GM18498 (cell line): Measurements from ENCODE around the gene CSRP1.
"Not testable (repeated sequence)": the region's sequence is repeated elsewhere in the genome, so short reads cannot be mapped to it uniquely, and the experiment has no call there.

Source experiments
- ATAC-seq: cut with Tn5 transposase; IDR thresholded peaks from one replicate; pipeline ENCODE4 v1.9.1; 2021; ENCODE audit warnings: mild to moderate bottlenecking, moderate library complexity; ENCODE audit not compliant: unreplicated experiment

Gene CSRP1

DNA sequence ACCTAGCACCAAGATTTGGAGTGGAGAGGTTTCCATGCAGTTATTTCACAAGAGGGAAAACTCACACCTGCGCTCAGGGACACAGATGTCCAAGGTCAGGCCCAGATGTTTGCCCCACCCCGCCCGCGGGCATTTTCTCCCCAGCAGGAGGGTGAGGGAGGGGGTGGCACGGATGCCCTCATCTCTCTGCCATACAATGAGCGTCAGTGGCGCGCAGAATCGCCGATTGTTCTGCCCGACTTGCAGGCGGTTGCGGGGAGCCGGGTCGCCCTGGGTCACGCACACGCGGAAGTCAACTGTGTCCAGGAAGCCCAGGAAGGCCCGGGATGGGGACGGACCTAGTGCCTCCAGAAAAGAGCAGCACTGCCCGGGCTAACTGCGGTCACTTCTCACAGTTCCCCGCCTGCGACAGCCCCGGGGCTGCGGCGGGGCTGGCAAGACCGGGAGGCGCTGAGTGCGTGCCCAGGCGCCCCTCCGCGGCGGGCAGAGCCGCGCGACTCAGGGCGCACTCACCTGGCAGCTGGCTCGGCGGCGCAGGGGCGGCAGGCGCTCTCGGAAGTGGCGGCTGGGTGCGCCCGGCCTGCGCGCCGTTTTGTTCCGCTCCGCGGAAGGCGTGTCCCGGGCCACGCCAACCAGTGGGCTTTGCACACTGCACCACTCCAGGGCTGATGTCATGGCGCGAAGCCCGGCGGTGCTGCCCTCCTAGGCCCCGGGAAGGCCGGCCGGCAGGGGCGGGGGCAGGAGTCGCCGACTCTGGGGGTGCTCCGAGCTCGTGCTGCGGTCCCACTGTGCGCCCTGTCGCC lies at the start of gene CSRP1:
TSS of gene CSRP1 (minus strand) at position 567 of the 803 bp plus-strand sequence. CDS start 10,820 bp downstream, outside the sequence.
- peak; percentile 96 for ATAC-seq

DNA sequence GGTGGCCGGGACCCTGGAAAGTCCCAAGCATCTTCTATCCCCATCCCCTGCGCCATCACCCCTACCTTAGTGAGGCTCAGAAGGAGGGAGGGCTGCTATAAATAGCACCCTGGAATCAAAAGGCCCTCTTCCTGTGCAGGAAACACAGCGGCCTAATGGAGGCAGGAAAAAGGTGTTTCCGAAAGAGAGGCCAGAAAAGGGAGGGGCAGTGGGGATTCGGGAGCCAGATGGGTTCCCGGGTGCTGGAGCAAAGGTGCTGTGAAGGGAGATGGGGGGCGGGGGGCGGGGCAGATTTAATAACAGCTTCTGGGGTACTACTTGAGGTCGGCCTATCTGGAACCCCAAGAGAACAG lies 48.6 kb upstream of the CSRP1 start:
- ATAC-seq: no peak

DNA sequence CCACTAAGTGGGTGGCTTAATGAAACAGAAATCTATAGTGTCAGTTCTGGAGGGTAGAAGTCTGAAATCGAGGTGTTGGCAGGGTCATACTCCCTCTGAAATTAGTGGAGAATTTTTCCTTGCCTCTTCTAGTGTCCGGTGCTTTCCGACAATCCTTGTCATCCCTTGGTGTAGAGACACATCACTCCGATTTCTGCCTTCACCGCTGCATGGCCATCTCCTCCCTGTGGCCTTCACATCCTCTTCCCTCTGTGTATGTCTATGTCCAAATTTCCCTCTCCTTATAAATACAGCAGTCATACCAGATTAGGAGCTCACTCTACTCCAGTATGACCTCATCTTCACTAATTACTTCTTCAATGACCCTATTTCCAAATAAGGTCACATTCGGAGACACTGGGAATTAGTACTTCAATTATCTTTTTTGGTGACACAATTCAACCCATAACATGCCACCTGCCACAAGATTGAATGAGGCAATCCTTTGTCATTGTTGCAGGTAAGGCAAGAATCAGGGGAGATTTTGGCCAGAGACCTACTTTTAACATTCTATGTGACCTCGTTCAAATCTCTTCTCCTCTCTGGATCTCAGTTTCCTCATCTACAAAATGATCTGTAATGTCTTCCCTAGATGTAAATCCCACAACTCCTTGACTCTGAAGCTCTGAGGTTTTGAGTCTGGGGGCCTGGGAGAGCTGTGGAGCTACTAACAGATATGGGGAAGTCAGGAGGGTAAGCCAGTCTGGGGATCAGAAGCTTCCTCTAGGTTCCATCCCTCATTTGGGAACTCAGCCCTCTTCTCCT lies 48.1 kb upstream of the CSRP1 start:
- ATAC-seq: no peak

DNA sequence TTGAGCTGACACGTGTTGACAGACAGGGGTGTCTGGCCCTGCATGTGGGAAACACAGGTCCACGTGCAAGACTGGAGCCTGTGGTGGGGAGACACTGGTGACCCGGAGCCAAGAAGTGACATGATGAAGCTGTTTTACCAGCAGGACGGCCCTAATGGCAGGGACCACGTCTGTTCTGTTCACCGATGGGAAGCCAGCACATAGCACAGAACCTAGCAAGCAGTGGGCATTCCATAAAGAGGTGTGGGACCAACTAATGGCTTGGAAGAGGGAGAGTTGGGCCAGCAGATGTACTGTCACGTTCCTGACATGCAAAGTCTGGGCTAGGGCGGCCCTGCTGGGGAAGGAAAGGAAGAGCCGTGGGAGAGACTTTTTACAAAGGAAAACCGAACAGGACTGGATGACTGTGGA lies 47.3 kb upstream of the CSRP1 start:
- no peak for ATAC-seq

DNA sequence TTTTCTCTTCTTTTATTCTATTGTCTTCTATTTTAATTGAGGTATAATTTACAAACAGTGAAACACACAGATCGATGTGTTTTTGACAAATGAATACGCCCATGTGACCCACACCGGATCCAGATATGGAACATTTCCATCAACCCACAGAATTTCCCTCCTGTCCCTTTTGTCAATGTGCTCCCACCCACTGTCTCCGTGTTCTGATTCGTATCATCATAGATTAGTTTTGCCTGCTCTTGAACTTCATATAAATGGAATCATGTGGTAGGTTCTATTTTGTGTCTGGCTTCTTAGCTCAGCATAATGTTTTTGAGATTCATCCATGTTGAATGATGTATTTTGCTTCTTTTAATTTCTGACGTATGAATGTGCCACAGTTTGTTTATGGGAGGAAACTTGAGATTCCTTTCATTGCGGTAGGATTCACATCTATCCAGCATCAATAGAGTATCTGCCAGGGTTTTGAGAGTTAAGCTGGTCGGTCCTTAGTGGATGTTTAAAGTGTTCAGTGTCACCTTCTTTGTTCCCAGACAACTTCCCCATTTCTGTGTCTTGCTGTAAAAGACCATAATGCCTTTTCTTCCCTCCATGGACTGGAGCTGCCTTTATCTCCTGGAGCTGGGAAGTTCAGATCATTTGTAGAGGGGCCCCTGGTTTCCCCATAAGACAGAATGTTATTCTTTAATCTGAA lies 46.7 kb upstream of the CSRP1 start:
- no peak for ATAC-seq

DNA sequence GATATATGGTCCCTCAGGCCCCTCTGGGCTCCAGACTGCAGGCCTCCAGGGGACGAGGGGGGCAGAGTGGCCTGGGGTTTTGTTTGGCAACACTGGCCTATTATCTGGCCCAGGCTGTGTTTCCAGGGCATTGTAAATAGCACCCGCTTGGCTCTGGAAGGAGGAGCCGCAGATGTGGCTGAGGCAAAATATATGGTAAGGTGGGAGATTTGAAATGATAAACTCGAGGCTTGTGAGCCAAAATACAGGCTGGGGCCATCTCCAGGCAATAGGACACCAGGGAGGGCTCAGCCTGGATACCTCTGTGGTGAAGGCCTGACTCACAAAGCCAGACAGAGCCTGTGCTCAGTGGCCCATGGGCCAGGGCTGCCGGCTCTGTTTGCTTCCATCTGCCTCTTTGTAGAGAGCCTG lies 46.0 kb upstream of the CSRP1 start:
- ATAC-seq: no peak

DNA sequence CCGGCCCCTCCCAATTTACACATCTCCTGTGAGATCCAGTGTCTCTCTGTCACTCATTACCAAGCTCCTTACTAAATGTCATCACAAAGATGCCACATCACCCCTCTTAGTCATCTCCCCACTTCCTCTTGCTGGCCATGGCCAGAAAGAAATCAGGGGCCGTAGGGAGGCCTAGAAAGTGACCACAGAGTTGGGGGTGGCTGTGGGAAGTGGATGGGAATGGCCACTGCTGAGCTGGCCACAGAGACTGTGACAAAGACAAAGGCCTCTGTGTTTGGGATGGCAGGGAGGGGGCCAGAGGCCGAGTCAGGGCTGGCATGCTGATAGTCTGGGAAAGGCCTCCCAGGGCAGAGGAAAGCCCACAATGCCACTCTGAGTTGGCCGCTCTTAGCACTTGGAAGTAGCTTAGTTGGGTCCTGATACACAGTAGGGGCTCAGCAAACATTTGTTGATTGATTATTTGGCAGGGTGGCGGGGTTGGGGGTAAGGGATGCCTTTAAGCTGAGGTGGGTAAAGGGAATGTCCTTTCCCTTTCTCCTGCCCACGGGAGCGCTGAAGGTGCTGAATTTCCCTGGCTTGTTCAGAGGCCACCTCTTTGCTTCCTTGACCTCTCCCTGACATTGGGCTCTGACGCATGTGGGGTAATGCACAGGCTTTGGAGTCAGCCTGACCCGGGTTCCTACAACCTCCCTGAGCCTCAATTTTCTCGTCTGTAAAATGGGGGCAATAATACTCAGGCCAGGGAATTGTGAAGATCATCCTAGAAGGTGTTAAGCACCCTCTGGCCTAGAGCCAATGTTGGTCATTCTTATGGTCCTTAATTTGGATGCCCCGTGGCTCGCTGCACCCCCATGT lies 45.2 kb upstream of the CSRP1 start:
- ATAC-seq: no peak

DNA sequence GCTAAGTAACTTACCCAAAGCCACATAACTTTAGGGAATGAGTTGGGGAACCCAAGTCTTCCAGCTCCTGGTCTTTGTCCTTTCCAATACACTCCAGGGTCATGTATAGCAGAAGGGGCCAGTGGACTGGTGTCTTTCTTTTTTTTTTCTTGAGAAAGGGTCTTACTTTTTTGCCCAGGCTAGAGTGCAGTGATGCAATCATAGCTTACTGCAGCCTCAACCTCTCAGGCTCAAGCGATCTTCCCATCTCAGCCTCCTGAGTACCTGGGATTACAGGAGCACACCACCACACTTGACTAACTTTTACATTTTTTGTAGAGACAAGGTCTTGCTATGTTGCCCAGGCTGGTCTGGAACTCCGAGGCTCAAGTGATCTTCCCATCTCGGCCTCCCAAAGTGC lies 44.2 kb upstream of the CSRP1 start:
- no peak for ATAC-seq

DNA sequence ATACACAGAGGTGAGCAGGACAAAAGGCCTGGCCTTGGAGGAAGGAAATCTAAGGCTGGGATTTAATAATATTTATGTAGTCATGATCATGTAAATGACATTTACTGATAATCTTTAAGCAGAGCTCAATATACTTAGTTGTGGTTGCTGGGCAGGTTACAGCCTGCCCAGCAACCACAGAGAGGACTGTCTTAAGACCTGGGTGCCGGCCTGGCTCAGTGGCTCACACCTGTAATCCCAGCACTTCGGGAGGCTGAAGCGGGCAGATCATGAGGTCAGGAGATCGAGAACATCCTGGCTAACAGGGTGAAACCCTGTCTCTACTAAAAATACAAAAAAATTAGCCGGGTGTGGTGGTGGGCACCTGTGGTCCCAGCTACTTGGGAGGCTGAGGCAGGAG lies 42.6 kb upstream of the CSRP1 start:
- not testable (repeated sequence) for ATAC-seq

DNA sequence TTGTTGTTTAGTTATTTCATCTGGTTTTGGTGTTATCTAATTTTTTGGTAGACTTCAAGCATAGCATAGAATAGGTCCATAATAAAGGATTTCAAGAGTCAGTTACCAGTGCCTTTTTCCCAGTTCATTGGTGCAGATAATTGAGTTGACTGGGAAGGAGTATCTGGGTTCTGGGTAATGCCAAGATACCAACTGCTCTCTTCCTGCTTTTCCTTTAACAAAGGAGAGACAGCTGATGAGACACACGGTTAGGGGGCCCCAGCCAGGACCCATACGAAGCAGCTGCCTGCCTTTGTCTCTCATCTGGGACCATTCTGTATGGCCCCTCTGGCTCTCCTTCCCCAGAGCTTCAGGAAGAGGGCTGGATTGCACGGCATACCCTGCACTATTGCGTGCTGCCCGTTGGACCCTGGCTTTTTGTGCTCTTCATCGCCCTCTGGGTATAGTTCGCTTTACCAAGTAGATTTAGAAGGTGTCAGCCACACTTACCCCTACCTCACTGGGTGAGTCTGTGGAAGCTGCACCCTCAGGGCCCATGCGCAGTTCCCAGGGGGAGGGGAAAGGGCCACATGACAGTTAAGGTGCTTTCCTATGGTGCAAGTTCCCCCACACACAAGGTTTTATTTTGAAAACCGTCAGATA lies 39.0 kb upstream of the CSRP1 start:
- ATAC-seq: no peak

DNA sequence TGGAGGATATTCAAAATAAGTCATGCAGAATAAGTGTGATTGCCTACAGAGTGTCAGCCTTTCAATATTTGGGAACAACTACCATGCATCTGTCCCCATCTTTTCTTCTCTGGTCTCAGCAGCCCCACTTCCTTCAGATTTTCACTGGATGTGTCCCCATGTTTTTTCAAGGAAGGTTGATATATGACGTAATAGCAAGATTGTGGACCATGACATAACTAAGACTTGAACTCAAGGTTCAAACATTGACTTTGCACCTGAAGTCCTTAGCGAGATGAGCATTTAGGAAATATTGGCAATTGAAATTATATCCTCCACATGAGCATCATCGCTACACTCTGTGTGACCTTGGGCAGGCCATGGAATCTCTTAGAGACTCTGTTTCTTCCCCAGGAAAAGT lies 37.8 kb upstream of the CSRP1 start:
- no peak for ATAC-seq

DNA sequence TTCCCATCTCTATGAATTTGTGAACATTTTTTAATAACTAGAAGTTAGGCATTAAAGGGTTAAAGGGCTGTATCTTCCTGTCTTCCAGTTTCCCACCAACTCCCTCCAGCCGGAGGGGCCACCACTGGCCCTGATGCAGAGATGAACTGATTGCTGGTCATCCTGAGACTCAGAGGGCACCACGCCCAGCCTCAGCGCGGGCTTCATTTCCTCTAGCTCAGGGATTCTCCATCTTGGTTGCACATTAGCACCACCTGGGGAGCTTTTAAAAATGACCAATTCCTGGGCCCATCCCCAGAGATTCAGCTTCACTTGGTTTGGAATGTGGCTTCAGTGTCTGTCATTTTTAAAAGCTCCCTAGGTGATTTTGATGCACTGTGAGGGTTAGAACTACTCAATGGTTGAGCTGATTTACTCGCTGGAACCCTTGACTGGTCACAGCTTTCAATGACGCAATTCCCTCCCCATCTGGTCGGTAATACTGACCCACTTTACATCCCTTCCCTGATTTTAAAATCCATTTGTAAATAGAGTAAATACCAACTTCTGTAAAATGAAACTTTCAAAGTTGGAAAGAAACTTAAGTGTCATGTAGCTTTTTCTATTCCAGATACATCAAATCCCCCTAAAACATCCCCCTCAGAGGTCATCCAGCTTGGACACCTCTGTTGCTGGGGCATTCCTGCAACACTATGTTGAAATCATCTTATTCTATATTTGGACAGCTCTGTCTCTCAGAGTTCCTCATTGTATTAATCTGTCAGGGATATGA lies 37.1 kb upstream of the CSRP1 start:
- ATAC-seq: no peak

DNA sequence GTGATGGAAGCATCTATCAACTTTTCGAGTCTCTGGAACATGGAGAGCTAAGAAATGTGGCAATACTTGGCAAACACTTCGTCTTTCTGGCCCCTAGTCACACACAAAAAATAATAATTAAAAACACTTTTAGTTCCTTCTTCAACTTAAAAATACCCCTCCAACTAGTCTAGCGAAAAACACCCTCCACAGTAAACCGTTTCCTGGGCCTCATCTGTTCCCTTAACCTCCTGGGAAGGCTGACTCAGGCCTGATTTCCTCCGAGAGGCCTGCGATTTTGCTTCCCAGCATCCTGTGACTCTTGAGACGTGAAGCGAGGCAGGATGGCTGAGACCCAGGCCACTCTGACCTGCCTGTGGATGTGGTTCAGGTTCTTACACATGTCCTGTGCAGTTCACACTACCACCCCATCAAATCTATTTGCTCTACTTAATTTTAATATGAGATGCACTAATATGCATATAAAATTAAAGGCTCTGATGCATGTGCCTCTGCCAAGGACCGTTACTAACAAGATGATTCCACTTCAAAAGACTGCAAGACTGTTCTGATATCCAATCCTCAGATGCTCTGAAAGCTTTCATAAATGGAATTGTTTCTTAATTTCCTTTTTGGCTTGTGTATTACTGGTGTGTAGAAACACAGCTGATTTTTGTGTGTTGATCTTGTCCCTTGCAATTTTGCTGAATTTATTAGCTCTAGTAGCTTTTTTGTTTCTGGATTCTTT lies 35.5 kb upstream of the CSRP1 start:
- no peak for ATAC-seq

DNA sequence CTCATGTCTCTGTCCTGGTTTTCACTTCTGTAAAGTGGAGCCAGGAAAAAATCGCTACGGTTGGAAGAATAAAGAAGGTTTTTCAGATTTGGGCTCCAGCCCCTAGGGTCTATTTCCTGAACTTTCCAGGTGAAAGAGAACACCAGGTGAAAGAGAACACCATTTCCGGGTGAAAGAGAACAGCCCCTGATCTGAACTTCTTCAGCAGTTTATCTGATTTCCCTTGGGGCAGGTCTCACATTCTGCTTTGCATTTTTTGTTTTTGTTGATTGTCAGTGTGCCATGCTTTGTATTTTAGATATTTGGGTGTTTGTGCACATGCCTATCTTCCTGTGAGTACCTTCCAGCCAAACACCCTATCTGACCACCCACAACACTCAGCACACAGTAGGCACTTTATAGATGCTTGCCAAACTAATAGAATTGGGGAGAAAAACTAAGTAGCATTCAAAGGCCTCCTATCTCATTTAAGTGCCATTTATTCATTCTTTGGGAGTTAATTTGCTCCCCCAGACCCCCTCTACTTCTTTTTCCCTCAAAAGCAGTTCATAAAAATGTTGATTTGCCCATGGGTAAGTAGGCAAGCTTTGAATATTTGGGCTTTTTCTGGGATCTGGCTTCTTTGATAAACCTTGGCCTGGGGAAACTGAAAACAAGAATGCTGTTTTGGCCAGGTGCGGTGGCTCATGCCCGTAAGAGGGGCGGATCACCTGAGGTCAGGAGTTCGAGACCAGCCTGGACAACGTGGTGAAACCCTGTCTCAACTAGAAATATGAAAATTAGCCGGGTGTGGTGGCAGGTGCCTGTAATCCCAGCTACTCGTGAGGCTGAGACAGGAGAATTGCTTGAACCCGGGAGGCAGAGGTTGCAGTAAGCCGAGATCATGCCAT lies 34.2 kb upstream of the CSRP1 start:
- no peak for ATAC-seq

DNA sequence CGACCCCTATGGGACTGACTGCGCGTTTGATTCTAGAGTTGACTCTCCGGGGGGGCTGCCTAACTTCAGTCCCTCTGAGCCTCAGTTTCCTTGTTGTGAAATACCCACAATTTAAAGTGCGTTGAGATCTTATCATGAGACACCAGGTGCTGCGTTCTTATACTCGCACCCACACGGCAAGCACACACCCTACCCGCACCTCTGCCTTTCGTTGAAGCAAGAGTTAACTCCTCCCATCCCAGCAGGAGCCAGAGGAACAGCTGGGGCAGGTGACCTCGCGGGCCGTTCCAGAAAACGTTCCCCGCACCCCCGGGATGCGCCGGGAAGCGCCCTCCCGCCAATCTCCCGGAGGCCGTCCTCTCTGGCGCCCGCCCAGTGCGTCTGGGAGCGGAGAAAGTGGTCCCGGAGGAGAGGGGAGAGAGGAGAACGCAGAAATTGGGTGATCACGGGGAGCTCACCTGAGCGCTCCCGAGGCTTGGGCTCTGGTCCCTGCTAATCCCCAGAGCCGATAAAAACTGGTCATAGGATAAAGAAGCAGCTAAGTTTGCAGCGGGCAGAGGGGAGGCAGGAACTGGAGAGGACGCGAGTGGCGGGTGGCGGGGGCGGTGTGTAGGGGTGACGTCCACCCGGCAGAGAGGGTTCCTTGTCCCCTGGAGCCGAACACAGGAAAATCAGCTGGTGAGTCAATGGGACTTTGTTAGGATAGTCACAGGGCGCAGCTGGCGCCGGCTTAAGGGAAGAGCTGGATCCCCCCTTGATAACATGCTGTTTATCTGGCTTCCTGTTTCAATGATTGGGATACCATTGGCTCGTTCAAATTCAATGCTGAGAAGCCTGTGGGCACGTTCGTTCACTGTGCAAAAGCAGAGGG lies 32.9 kb upstream of the CSRP1 start:
- no peak for ATAC-seq

DNA sequence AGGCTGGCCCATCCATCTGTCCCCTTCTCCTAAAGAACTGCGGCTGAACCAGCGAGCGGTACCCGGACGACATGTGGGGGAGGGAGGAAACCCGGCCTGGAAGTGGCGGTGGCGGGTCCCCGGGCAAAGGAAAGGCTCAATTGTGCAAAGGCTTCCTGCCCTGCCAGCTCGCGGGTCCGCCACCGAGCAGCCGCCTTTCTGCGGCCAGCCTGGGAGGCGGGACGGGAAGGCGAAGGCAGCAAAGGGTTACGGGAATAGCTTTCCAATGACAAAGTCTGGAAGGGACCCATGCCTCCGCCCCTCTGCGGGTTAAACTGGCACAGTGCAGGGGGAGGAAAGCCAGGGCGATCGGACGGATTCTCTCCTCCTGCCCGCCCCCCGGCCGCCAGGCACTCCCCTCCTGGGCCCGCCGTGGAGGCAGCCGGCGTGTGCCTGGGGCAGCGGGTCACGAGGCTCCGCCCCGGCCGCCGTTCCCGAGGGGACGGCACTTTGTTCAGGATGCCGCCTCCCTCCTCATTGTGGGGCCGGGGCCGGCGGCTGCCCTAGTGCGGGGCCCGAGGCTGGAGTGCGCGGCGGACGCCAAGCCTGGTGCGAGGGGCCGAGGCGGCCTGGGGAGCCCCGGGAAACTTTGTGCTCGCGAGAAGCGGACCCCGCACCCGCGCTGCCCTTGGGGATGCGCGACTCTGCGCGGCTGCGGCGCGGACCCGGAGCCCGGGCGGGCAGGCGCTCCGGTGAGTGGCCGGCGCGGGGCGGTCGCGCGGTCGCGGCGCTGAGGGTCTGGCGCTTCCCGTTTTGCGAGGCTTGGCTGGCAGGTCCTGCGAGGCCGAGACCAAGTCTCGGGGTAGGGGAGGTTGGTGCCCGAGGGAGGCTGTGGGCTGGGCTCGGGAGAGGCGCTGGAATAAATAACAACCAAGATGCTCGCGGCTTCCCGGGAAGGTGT lies 32.0 kb upstream of the CSRP1 start, which contains the start of gene NAV1:
TSS of gene NAV1 (plus strand) at position 516 of the 940 bp plus-strand sequence. CDS start 83,758 bp downstream, outside the sequence.
- no peak for ATAC-seq
